HG03469 (cell line): ENCODE data around the gene AGXT.

ENCODE experiments used
- ATAC-seq: cut with Tn5 transposase; IDR thresholded peaks from one replicate; pipeline ENCODE4 v1.9.1; 2021; ENCODE audit warnings: mild to moderate bottlenecking, moderate library complexity, moderate number of reproducible peaks; ENCODE audit not compliant: unreplicated experiment

The AGXT gene

GRCh38 chr2:240884221-240884620 lies 15.6 kb downstream of the AGXT start:
- no peak for ATAC-seq

GRCh38 chr2:240884745-240885144 lies 16.1 kb downstream of the AGXT start:
- no peak for ATAC-seq

DNA sequence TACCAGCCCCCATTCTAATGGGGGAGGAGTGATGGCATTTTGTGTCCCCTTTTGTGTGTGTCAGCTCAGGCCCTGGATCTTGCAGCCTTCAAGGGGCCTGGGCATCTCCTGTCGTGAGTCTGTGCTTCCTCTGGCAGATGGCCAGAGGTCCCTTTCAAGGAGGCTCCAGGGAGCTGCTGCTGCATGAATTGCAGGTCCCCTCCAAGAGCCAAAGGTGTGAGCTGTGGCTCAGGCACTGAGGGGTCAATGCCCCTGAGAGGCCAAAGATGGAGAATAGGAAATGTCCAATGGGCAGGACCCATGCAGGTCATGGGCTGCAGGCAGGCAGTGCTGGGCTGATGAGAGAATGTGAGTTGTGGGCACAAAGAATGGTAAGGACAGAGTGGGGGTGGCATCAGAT lies 16.9 kb downstream of the AGXT start:
- no peak for ATAC-seq

DNA sequence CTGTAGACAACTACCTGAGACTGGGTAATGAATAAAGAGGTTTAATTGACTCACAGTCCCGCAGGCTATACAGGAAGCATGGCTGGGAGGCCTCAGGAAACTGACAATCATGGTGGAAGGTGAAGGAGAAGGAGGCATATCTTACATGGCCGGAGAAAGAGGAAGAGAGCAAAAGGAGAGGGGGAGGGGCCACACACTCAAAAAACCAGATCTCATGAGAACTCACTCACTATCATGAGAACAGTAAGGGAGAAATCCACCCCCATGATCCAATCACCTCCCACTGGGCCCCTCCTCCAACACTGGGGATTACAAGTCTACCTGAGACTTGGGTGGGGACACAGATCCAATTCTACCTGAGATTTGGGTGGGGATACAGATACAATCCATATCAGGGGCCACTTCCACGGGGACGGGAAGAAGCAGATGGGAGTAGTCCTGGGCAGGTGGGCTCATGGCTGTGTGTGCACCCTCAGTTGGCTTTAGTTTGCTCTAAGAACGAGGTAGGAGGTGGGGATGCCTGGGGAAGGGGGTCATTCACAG lies 17.5 kb downstream of the AGXT start:
- ATAC-seq: no peak

DNA sequence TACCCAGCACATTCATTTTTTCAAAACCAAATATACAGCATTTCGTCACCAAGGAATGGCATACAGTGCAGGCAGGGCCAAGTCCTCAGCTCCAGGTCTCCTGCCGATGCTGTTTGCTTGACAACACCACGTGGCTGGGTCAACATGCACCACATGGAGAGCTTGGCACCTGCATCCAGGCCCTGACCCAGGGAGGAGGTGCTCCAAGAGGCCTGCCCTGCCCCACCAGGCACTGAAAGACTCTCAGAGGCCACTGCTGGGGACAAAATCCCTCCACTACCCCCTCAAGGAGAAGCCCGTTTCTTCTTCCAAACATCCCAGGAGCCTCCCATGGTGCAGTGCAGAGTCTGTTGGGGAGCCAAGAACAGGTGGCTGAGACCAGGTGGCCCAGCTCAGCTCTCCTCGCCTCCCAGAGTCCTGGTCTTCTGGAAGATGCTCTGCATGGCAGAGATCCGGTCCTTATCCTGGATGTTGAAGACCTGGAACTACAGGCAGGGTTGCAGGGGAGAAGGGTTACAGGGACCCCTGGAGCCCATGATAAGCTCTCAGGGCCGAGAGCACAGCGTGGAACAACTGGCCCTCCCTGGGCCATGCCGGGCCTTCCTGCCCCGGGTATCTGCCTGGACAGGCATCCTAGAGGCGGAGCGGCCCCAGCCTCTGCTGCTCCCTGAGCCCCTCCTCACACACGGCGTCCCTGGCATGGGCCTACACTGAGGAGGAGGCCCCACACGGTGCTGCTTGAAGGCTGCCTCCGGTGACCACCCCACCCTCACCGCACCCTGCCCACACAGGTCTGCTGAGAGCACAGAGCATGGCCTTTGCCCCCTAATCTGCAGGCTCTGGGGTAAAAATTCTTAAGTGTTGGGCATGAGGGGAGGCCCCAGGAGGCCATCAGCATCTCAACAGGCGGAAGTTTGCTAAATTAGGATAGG lies 18.3 kb downstream of the AGXT start:
- no peak for ATAC-seq

DNA sequence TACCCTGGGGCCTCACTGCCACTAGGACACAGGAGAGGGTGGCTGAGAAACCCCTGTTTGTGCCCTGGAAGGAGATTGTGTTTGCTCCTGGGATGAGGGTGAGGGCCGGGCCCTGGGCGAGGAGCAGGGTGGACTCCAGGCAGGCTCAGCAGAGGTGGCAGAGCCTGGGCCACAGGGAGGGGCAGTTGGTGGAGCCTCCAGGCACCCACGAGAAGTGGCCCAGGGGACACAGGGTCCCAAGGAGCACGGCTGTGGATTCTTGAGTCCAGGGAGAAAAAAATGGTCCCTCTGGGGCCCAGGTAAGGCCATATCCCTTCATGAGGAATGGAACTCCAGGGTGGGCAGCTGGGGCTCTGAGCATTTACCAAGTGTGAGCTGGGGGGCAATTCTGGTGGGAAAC lies 19.0 kb downstream of the AGXT start:
- ATAC-seq: no peak

DNA sequence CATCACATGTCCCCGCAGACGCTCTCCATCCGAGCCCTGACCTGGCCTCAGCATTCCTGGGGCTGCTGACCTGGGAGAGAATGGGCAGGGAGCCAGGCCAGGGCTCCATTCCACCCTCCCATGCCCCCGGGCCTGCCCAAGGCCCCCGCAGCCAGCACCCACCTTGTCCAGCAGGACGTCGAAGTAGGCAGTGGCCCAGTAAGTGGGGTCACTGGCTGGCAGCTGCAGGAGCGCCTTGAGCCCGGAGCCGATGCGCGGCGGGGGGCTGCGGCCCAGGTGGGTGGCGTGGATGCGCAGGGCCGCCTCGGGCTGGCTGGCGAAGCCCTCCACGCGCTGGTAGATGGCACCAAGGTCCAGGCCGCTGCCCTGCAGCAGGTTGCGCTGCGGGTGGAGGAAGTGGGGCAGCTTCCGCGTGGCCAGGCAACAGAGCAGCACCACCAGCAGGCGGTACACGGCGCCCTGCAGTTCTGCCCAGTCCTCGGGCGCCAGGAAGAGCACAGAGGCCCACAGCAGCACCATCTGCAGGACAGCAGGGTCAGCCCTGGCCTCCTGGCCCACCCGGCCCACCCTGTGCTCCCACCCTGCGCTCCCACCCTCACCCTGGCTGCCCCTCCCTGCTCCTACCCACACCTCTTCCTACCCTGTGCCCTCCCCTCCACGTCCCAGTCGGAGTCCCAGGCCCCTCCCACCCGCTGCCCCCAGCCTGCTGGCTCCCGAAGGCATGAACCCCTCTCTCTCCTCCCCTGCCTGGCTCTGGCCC lies 19.7 kb downstream of the AGXT start:
- ATAC-seq: no peak

DNA sequence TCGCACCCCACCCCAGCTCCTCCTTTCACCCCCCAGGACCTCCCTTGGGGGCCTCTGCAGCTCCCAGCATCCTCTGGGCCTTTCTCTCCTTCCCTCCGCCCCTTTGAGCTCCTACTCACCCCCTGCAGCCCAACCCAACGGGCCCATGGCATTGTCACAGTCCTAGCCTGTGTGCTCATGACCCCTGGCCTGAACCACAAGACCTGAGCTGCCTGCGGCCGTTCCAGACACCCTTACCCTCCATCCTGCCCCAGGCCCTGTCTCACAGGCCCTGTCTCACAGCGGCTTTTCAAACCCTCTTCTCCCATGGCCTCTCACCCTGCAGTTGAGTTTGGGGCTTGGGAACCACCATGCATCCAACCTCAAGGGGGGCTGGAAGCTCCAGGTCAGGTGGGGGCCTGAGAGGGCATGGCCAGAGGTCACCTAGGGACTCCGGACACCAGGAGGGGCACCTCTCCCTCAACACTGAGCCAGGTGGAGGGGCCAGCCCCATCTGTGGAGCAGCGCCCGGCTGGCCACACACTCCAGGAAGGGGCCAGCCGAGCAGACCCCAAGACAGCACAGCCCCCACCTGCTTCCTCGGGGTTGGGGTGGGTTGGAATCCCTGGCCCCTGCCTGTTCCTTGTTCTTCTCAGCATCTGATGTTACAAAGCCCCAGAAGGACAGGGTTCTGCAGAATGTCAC lies 20.4 kb downstream of the AGXT start:
- ATAC-seq: no peak

- no peak for ATAC-seq
Measured at GRCh38 chr2:240889601-240890560, 21.3 kb downstream of the AGXT start.

DNA sequence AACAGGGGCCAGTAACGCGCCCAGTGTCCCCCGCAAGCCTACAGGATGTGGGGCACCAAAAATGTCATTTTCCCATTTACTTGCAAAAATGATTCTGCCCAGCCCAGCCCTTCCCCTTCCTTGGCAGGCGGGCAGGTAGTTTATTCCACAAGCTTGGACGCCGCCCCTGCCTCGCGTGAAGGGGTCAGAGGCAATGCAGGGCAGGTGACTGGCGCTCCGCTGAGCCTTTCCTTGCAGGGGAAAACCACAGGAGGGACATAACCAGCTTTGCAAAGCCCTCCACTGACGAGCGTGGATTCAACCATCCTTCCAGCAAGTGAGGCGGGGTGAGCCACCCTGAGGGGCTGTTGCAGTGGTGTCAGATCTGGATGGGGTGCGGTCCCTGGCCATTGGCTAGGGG lies 22.1 kb downstream of the AGXT start:
- no peak for ATAC-seq

- no peak for ATAC-seq
Measured at GRCh38 chr2:240891492-240892340, 23.1 kb downstream of the AGXT start.

DNA sequence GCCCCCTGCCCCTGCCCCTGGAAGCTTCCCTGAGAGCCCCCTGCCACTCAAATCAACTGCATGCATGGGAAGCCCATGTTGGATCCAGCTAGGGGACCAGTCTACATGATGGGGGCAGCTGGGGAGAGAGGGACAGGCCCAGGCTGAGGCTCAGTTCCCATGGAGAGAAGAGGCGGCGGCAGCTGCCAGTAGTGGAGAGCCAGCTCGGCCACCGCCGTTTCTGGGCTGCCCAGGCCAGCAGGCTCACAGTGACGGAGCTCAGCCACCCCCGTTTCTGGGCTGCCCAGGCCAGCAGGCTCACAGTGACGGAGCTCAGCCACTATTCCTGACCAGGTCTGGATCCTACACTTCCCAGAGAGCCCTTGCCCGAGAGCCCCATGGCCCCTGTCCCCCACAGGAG lies 23.7 kb downstream of the AGXT start:
- no peak for ATAC-seq

DNA sequence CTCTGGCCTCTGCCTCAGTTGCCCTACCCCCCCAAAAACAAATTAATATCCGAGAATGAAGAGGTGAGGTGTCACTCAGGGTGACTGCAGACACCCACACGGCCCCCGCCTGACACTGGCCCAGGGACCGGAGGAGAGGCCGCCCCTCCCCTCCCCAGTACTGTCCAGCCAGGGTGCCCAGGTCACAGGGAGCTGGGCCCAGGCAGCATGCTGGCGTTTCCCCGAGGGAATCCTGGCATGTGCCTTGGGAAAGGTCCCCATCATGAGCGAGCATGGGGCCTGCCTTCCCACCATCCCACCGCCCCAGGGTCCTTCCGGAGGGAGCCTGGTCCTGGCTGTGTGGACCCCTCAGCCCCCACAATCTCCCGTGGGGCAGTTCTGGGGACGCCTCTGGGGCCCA lies 24.3 kb downstream of the AGXT start:
- ATAC-seq: no peak

DNA sequence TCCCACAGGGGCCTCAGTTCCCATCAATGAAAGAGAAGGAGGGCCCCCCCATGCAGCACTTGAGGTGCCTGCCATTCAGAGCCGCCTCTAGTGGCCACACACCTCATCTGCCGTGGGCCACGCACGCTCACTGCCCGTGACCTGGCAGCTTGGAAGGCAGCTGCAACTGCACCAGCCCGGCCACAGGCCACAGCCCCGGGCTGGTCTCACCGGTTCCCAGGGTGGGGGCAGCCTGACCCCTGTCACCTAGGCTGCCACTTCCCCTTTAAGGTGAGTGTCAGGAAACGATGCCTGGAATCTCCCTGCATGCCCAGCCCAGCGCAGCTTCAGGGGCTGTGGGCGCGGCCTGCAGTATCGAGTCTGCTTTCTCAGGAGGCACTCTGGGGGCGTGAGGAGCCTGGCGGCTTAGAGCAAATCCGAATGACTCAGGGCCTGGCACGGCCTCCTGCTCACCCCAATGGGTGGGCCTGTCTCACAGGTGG lies 24.8 kb downstream of the AGXT start:
- ATAC-seq: no peak

- no peak for ATAC-seq
Measured at GRCh38 chr2:240894006-240894405, 25.4 kb downstream of the AGXT start.

- ATAC-seq: no peak
Measured at GRCh38 chr2:240894836-240895558, 26.4 kb downstream of the AGXT start.

DNA sequence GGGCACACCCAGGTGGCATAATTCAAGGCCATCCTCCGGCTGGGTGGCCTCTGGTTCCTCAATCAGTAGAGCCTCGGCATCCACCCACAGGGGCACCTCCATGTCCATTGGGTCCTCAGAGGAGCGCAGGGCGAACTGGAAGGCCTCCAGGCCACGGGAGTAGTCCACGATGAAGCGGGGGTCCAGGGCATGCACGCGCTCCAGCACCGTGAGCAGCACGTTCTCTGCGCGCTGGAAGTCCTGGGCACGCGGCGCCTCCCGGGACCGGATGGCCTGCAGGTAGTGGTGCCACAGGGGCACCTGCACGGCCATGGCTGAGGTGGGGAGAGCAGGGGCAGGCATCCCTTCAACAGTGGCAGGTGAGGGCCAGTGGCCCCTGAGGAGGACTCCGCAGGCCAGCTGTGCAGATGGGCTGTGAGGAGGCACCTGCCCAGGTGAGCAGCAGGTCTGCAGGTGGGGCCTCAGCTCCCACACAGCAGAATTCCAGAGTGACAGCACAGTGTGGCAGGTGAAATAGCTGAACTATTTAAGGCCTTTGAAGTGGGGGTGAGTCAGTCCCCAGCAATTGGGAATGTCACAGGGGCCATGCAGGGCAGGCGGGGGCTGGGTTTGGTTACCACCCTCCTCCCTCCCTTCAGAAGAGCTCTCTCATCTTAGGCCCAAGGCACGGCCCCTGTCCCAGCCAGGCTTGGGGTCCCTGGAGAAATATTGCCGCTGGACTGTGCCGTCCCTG lies 27.2 kb downstream of the AGXT start, which contains the start of gene MAB21L4:
Gene MAB21L4, minus strand, starts transcription at position 501 of the 733 bp plus-strand sequence. Its CDS starts 159 bp downstream, at position 342.
- no peak for ATAC-seq

DNA sequence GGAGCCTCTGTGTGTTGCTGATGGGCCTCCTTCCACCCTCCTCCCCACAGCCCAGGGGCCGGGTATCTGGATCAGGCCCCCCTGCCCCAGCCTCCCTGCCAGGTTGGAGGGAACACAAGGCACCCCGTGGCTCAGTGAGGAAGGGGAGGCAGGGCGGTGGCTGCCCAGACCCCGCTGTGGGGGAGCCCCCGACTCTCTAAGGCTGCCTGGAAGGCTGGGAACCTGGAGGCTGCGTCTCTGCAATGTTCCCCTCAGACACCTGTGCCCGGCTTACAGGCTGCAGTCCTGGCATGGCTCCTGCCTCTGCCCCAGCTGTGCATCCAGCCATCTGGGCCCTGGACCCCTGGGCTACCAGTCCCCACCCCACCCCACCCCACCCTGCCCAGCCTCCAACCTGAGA lies 27.8 kb downstream of the AGXT start:
- no peak for ATAC-seq
